Ishikawa (cell line): ENCODE measurements around the gene SLC17A4.

Source experiments
- CEBPB ChIP-seq: IDR thresholded peaks from 2 replicates; pipeline ENCODE4 v1.6.1; 2012
- CREB1 ChIP-seq: IDR thresholded peaks from 2 replicates; pipeline ENCODE4 v1.6.1; 2012; ENCODE audit warnings: low read depth
- EGR1 ChIP-seq: IDR thresholded peaks from 2 replicates; pipeline ENCODE4 v1.6.1; 2012
- EP300 ChIP-seq: IDR thresholded peaks from 2 replicates; pipeline ENCODE4 v1.6.1; 2012; ENCODE audit warnings: borderline replicate concordance
- FOXM1 ChIP-seq: IDR thresholded peaks from 2 replicates; pipeline ENCODE4 v1.6.1; 2012; ENCODE audit warnings: low read depth, borderline replicate concordance
- NFIC ChIP-seq: IDR thresholded peaks from 2 replicates; pipeline ENCODE4 v1.6.1; 2012
- RAD21 ChIP-seq: IDR thresholded peaks from 2 replicates; pipeline ENCODE4 v1.6.1; 2012; ENCODE audit warnings: low read depth
- TAF1 ChIP-seq: IDR thresholded peaks from 2 replicates; pipeline ENCODE4 v1.6.1; 2012; ENCODE audit warnings: low read depth, mild to moderate bottlenecking
- TCF12 ChIP-seq: IDR thresholded peaks from 2 replicates; pipeline ENCODE4 v1.6.1; 2012; ENCODE audit warnings: low read depth
- TEAD4 ChIP-seq: IDR thresholded peaks from 2 replicates; pipeline ENCODE4 v1.6.1; 2012
- YY1 ChIP-seq: IDR thresholded peaks from 2 replicates; pipeline ENCODE4 v1.6.1; 2012; ENCODE audit warnings: low read depth
- ZBTB7A ChIP-seq: IDR thresholded peaks from 2 replicates; pipeline ENCODE4 v1.6.1; 2012; ENCODE audit warnings: low read depth
- TF ChIP-seq, protein P1 (sequence below): IDR thresholded peaks from 2 replicates; pipeline ENCODE4 v1.6.1; 2012
- TF ChIP-seq, protein P2 (sequence below): IDR thresholded peaks from 2 replicates; pipeline ENCODE4 v1.6.1; 2012; ENCODE audit warnings: low read depth, mild to moderate bottlenecking
- TF ChIP-seq, protein P3 (sequence below): IDR thresholded peaks from 2 replicates; pipeline ENCODE4 v1.6.1; 2012

SLC17A4 gene

DNA sequence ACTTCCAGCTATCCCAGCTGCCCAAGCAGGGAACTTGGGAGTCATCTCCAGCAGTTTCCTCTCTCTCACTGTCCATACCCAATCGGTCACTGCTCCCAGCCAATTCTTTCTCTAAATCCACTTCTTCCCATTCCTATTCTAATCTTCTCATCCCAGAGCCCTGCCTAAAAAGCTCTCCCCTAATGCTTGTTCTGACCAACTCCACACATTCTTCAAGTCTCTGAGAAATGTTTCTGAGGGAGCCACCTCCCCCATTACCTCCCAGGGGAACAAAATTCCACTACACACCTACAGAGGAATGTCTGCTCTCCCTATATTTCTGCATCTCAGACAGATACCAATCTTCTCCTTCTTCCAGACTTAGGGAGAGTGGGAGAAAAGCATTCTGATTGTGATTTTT is 14.0 kb downstream of the SLC17A4 start:
- TF ChIP-seq CEBPB (no peak), TAF1 (no peak), ZBTB7A (no peak), EGR1 (no peak), RAD21 (no peak), FOXM1 (no peak), EP300 (no peak), TCF12 (no peak), CREB1 (no peak), YY1 (no peak)
- TF ChIP-seq, protein P1, sequence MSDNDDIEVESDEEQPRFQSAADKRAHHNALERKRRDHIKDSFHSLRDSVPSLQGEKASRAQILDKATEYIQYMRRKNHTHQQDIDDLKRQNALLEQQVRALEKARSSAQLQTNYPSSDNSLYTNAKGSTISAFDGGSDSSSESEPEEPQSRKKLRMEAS = no peak
- TF ChIP-seq, protein P2, sequence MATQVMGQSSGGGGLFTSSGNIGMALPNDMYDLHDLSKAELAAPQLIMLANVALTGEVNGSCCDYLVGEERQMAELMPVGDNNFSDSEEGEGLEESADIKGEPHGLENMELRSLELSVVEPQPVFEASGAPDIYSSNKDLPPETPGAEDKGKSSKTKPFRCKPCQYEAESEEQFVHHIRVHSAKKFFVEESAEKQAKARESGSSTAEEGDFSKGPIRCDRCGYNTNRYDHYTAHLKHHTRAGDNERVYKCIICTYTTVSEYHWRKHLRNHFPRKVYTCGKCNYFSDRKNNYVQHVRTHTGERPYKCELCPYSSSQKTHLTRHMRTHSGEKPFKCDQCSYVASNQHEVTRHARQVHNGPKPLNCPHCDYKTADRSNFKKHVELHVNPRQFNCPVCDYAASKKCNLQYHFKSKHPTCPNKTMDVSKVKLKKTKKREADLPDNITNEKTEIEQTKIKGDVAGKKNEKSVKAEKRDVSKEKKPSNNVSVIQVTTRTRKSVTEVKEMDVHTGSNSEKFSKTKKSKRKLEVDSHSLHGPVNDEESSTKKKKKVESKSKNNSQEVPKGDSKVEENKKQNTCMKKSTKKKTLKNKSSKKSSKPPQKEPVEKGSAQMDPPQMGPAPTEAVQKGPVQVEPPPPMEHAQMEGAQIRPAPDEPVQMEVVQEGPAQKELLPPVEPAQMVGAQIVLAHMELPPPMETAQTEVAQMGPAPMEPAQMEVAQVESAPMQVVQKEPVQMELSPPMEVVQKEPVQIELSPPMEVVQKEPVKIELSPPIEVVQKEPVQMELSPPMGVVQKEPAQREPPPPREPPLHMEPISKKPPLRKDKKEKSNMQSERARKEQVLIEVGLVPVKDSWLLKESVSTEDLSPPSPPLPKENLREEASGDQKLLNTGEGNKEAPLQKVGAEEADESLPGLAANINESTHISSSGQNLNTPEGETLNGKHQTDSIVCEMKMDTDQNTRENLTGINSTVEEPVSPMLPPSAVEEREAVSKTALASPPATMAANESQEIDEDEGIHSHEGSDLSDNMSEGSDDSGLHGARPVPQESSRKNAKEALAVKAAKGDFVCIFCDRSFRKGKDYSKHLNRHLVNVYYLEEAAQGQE = no peak

DNA sequence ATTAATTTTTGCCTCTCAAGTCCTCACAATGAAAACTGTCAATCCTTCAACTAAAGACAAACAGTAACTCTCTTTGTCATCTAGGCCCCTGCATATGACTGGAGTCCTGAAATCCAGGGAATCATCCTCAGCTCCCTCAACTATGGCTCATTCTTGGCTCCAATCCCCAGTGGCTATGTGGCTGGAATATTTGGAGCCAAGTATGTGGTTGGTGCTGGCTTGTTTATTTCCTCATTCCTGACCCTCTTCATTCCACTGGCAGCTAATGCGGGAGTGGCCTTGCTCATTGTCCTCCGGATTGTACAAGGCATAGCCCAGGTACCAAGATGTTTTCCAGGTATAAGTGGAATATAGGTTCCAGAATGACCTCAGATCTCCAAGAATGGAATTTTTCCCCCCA is 15.4 kb downstream of the SLC17A4 start:
- TF ChIP-seq, protein P1 = no peak
- TF ChIP-seq TEAD4 = peak; percentile 33; the same call in 1 of the 2 replicates

DNA sequence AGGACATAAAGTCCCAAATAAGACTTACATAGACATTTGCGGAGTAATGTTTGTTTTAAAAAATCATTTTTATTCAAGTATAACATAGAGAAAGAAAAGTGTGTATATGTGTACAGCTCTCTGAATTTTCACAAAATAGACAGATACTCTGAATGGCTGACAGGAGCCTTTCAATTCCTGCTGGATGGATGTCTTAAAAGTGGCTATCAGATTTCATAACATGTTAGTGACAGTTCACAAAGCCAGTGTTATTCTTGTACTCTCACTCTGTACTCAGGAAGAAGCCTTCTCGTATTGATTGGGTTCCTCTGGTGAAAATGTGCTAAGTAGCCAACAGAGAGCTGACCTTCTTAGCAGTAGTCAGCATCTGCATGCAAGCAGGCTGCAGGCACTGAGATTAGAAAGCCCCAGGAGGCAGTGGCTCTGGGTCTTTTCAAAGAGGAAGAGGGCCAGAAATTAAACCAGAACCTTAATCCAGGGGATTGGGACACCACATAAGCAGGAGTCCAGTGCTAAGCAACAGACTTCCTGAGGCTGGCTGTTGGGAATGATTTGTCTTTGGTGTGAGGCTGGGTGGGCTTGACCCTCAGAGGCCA is 19.7 kb downstream of the SLC17A4 start:
- TF ChIP-seq EP300 (no peak), NFIC (no peak), TAF1 (no peak), YY1 (no peak), CEBPB (no peak), CREB1 (no peak), ZBTB7A (no peak), EGR1 (no peak)
- TF ChIP-seq, protein P2 = no peak

DNA sequence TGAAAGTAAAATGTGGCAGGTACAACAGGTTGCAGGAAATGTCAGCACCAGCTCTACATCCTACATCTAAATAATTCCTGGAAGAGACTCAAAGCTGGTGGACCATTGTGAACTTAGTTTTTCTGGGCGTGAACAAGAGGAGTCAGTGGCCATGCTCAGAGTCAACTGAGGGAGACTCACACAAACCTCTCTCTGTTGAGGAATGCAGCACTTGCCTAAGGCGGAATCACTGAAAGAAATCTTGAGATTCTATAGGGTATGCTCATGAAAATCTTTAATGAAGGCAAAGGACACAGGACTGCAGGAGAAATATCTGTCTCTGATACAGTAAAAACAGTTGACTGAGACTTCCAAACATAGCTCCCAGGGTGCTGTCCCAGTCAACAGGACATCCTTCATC is 22.5 kb downstream of the SLC17A4 start:
- TF ChIP-seq, protein P3, sequence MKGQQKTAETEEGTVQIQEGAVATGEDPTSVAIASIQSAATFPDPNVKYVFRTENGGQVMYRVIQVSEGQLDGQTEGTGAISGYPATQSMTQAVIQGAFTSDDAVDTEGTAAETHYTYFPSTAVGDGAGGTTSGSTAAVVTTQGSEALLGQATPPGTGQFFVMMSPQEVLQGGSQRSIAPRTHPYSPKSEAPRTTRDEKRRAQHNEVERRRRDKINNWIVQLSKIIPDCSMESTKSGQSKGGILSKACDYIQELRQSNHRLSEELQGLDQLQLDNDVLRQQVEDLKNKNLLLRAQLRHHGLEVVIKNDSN = no peak
- TF ChIP-seq YY1 (no peak), RAD21 (no peak)

DNA sequence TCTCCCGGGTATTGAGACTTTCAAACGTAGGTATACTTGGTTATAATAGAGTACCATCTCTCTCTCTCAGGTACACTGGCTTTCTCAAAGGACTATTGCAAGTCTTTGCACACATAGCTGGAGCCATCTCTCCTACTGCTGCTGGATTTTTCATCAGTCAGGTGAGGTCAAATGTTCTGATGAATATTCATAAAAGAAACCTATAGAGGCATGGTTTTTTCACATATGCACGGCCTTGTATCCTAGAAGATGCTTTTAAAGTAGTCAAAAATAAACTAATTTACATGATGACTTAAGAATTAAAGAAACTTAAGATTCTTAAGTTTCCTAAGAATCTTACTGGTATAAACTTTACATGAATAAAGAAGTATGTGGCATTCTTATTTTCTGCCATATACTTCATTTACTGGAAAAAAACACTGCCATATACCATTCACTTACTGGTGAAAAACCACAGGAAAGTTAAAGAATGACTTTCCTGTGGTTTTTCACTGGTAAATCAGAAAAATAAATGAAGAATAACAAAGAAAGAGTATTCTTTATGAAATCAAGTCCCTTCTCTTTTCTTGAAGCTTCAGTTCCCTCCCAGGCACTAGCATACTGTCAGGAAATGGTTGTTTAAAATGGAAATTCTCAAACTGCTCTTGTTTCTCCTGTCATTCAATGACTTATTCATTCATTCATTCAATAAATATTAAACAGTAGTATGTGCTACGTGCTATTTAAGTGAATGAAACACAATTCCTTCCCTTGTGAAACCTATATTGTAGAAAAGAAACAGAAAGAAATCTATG is 23.5 kb downstream of the SLC17A4 start:
- TF ChIP-seq, protein P2 = no peak
- TF ChIP-seq NFIC (no peak), ZBTB7A (no peak), YY1 (no peak), CREB1 (no peak), TAF1 (no peak), FOXM1 (no peak), CEBPB (no peak), RAD21 (no peak)
- TF ChIP-seq, protein P1 = no peak
